HL-60/S4 (cell line): ENCODE results near the gene GMEB1.
"Not testable (repeated sequence)": the region's sequence is repeated elsewhere in the genome, so short reads cannot be mapped to it uniquely, and the experiment has no call there.

Experiments
- in situ Hi-C: fragments of 300-500 bp; cut with MboI; formaldehyde crosslinking; loops from 2 replicates; pipeline ENCODE4 v1.14.3; 2022; ENCODE audit warnings: low sequenced_read_pairs

Gene GMEB1

DNA sequence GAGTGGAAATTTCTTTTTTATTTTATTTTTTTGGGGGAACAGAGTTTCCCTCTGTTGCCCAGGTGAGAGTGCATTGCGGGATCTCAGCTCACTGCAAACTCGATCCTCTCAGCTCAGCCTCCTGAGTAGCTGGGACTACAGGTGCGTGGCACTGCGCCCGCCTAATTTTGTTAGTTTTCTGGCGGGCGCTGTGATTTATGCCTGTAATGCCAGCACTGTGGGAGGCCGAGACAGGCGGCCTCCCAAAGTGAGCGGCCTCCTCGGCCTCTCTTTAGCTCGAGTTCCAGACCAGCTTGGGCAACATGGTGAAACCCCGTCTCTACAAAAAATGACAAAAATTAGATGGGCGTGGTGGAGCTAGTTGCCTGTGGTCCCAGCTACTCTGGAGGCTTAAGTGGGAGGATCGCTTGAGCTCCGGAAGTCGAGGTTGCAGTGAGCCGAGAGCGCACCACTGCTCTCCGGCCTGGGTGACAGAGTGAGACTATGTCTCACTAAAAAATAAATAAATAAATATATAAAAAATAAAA, 2.7 kb downstream of the GMEB1 start:
- in situ Hi-C loops: no loop called here

DNA sequence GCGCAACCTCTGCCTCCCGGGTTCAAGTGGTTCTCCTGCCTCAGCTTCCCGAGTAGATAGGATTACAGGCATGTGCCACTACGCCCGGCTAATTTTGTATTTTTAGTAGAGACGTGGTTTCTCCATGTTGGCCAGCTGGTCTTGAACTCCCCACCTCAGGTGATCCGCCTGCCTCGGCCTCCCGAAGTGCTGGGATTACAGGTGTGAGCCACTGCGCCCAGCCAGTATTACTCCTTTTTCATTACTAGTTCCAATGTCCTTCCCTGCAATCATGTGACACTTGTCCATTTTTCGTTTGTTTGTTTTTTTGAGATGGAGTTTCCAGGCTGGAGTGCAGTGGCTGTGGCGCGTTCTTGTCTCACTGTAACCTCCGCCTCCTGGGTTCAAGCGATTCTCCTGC, 4.4 kb downstream of the GMEB1 start:
- in situ Hi-C loops: not testable (repeated sequence)

DNA sequence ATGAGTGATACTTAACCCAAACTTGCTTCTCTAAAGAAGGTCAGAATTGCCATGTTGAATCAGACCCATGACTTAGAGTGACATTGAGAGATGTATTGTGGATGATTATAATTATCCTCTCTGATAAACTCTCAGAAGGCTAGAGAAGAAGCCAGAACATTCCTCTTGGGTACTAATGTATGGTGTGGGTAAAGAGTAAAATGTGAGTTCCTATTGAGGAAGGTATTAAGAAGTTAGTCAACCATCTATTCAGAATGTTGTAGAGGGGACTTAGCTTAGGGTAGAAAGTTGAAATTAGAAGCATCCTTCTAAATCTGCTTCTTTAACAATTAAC, 7.3 kb downstream of the GMEB1 start:
- in situ Hi-C loops: no loop called here

DNA sequence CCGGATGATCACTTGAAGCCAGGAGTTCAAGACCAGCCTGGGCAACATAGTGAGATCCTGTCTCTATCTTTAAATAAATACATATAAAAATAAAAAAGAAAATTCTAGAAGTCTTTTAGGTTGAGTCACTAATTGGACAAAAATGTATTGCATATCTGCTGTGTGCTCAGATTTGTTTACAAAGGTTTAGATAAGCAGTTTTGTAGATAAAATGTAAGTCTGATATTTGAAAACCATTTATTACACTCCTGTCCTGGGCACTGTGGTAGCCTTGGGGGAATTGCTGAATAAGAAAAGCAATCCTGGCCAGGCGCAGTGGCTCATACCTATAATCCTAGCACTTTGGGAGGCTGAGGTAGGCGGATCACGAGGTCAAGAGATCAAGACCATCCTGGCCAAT, 11.6 kb downstream of the GMEB1 start:
- in situ Hi-C loops: no loop called here

DNA sequence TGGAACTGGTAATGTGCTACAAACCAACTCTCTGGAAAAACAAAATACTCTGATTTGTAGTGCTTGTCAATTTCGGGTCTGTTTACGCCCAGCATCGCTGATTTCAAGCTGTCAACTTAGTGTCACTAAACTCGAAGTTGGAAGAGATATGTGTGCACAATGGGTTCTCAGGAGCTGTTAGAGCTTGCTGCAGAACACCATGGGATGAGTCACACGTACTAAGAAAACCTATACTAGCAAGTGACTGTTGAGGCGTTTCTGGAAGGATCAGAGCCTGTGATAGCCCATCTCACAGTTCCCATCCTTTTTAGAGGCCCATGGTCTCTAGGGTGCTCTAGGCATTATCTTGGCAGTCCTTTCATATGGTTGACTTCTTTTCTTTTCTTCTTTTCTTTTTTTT, 14.3 kb downstream of the GMEB1 start:
- in situ Hi-C loops: no loop called here

DNA sequence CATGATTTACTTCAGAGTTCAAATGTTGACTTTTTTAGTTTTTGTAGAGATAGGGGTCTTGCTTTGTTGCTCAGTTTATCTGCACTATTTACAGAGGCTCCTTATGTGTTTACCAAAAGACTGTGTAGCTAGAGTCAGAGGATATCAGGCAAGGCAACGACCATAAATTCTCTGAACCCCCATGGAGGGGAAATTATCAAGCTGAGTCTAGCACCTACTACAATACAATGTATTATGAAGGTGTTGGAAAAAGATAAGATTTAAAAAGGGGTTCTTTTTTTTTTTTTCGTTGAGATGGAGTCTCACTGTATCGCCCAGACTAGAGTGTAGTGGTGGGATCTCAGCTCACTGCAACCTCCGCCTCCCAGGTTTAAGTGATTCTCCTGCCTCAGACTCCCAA, 16.4 kb downstream of the GMEB1 start:
- in situ Hi-C loops: no loop called here

DNA sequence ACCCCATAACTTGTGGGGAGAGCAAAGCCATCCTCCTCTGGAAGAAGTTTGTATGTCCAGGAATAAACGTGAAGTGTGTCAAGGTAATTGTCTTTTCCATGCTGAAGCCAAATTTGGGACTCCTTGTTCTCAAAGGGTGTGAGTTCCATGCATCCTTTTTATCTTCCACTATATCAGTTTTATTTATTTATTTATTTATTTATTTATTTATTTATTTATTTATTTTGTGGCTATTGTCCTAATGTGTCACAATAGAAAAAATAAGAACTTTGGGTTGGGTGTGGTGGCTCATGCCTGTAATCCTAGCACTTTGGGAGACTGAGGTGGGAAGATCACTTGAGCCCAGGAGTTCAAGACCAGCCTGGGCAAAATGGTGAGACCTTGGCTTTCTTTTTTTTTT, 23.0 kb downstream of the GMEB1 start:
- in situ Hi-C loops: not testable (repeated sequence)

DNA sequence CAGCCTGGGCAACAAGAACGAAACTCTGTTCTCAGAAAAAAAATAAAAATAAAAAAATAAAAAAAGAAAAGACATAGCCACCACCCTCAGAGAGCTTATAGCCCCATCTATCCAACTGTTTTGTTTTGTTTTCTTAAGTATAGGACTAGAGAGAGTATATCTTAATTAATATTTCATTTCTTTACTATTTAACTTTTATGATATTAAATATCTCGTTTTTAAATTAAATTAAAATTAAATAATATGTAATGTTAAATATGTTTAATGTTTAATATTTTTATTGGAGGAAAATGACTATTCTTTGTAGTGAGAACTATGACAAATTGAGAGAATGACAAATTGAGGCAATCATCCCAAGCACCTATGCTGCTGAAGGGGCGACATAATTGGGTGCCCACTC, 35.0 kb downstream of the GMEB1 start:
- in situ Hi-C loops: no loop called here

DNA sequence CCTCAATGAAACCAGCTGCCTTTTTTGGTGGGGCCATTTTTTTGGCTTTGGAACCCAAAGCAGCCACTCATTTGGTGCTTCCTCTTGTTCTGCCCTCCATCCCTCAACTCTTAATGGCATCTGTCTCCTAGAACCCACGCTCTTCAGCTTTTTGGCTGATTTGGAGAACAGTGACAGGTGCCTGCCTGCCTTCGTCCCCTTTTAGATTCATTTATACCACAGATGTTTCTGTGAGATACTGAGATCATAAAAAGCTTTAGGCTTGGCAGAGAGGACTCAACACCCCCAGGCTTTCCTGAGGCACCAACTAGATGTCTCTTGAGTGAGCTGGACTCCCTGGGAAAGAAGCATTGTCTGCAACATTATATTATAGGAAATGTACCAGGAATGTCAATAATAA, 47.8 kb downstream of the GMEB1 start:
- in situ Hi-C loops: no loop called here

DNA sequence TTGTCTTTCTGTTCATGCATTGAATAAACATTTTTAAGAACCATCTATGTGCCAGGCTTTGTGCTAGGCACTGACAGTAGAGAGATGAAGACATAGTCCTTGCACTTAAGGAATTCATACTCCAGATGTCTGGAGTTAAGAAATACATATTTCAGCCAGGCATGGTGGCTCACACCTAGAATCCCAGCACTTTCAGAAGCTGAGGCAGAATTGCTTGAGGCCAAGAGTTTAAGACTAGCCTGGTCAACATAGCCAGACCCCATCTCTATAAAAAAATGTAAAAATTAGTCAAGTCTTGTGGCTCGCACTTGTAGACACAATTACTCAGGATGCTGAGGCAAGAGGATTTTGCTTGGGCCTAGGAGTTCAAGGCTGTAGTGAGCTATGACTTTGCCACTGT, 49.6 kb downstream of the GMEB1 start:
- in situ Hi-C loops: no loop called here

DNA sequence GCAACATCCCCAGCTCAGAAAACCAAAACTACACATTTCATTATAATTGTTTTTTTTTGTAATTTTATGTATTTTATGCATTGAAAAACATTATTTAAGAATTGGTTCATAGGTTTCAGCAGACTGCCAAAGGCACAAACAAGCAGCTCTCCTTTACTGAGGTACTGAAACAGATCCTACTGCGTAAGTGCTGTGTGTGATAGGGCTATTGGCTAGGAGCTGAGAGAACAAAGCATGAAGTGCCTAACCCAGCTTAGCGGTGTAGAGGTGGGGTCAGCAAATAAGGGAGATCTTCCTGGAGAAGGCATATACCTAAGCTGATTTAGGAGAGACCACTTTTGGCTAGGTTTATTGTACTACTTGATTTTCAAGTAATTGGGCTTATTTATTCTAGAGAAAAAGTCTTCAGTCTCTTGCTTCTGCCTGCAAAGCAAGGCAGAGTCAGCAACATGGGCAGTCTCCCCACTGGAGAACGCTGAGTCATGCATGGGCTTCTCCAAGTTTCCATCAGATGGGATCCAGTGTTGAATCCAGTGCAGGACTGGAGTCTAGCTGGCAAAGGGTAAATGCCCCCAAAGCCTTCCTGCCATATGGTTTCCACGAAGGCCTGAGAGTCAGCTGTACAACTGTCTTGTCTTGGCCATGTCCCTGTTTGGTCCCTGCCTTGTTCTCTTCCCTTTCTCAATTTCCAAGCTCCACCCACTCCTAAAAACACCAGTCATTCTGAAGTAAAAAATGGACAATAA, 50.2 kb downstream of the GMEB1 start:
- in situ Hi-C loops: no loop called here

DNA sequence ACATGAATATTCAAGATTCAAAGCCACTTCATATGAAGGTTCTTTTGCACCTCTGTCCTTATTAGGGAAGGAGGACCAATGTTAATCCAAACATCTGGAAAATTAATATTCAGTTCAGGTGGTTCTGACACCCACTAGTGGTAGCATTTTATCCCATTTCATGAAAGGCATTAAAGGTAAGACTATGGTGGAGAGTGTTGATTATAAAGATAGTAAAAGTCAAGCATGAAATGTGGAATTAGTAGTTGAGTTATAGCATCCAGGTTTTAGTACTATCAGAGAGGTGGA, 50.7 kb downstream of the GMEB1 start:
- in situ Hi-C loops: no loop called here

DNA sequence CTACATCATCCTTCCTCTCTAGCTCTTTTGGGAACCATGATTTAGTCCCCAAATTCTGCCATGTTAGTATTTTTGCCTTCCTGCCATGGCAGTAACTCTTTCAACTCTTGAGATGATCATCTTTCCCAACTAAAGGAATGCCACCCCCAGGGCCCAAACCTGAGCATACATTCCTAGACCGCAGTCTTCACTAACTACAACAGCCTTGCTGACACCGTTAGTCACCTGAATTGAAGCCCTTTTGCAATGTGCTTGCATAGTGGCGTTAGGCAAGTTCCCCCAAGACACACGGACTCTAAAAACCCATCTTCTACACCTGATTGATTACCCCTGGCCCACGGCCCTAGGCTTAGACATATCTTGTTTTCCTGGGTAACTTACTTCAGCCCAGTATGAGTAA, 51.8 kb downstream of the GMEB1 start:
- in situ Hi-C loops: no loop called here

DNA sequence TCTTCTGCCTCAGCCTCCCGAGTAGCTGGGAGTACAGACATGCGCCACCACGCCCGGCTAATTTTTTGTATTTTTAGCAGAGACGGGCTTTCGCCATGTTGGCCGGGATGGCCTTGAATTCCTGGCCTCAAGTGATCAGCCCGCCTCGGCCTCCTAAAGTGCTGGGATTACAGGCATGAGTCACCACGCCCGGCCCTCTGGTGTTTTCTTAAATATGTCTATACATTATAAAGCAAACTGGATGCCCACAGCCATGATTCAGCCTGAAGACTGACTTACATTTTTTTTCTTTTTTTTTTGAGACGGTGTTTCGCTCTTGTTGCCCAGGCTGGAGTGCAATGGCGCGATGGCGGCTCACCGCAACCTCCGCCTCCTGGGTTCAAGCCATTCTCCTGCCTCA, 53.3 kb downstream of the GMEB1 start:
- in situ Hi-C loops: not testable (repeated sequence)

DNA sequence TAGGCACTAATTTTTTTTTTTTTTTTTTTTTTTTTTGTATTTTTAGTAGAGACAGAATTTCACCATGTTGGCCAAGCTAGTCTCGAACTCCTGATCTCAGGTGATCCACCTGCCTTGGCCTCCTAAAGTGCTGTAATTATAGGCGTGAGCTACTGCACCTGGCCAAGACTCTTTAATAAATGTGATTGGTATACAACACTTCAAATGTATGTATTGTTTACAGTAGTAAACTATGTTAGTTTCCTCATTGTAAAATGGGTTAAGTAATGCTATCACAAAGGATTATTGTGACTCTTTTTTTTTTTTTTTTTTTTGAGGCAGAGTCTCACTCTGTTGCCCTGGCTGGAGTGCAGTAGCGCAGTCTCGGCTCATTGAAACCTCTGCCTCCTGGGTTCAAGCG, 56.8 kb downstream of the GMEB1 start:
- in situ Hi-C loops: not testable (repeated sequence)

DNA sequence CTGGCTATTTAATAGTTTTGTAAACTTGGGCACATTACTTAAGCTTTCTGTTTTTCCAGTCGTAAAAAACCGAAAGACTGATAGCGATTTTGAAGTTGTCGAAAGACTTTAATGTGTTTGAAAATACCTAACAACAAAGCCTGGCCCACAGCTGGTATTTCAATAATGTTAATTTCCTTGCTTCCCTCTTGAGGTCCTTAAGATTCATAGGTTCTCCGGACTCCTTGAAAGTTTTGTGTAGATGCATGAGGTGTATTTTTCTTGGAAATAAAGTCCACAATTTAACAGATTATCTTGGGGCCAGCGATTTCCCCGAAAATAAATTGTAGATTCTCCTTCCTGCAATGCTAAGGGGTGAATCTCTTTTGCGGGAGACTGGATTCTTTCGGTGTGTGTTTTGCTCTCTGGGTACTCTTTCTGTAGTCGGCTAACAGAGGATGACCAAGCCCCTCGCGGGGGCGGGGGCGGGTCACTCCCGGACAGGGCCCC, 67.4 kb downstream of the GMEB1 start:
- in situ Hi-C loops: no loop called here

DNA sequence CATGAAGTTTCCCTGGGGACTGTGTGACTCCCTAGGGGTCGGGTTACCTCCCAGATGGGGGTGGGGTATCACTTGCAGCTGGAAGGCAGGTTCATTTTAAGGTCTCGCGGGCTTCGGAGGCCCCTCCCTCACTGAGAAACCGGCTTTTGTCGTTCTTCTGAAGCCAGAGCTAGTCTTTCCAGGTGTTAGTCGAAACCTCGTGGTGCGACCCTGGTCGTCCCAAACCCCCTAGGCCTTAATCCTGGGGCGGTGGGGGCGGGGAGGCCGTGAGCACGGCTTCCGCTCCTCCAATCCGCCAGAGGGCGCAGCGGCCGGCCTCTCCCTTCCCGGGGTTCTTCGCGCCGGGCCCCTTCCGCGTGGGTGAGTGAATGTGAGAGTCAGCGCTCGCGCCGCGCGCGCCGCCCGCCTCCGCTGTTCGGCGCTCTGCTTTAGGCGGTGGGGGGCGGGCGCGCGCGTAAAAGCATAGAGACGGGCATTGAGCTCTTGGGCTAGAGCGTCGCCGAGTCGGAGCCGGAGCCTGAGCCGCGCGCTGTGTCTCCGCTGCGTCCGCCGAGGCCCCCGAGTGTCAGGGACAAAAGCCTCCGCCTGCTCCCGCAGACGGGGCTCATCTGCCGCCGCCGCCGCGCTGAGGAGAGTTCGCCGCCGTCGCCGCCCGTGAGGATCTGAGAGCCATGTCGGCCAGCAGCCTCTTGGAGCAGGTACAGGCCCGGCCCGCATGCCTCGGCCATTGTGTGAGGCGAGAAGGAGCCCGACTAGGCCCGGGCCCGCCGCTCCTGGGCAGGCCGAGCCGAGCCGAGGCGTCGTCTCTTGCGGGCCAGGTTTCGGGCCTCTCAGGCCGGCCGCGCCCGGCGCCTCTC, 68.1 kb downstream of the GMEB1 start, which contains the start of gene YTHDF2:
Gene YTHDF2, plus strand, starts transcription at position 491 of the 857 bp plus-strand sequence. Its CDS starts 181 bp downstream, at position 672.
- in situ Hi-C loops: no loop called here

DNA sequence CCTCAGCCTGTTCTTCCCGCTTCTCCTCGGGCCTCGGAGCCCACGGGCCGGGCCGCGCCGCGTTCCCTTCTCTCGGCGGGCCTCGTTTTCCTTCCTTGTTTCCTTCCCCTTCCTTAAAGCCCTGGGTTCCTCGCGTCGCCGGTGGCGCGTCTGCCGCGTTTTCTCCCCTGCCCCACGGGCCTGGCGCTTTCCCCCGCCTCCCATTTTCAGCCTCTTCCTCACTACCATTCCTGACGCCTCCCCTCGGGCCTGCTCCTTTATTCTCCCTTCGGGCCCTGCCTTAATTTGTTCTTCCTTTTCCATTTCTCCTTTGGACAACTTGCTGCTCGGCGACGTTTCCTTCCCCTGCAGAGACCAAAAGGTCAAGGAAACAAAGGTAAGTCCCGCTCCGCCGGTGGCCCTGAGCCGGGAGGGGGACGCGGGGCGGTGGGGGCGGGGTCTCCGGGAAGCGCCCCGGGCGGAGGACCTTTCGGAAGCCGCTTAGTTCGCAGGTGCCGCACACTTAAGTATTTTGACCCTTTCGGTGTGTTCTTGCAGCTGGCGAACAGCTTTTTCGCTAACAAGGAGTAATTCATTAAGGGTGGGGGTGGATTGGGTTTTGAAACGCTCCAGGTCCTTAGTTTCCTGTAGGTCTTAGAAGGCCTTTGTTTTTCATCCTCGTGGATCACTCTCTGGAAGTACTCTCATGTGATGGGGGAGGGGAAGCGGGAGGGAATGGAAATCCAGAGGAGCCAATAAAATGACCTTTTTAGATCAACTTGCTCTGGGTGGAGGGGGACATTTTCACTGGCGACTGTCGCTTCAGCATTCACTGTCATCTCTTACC, 68.9 kb downstream of the GMEB1 start:
- in situ Hi-C loops: no loop called here

DNA sequence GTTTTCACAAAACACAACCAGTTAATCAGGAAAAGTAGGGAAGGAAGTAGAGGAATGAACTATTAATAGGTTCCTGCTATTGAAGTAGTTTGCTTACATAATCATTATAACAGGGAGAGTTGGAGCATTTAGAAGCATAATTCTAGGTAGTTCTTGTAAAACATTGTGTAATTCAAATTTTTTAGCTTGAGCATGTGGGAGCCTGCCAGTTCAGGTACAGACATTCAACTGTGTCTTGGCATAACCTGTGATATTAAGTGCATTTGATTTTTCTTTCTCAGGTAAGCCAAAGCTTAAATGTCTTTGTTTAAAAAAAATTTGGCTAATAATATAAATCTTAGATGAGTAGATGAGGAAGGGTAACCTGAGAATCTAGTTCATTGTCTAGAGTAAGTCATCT, 71.5 kb downstream of the GMEB1 start:
- in situ Hi-C loops: no loop called here

DNA sequence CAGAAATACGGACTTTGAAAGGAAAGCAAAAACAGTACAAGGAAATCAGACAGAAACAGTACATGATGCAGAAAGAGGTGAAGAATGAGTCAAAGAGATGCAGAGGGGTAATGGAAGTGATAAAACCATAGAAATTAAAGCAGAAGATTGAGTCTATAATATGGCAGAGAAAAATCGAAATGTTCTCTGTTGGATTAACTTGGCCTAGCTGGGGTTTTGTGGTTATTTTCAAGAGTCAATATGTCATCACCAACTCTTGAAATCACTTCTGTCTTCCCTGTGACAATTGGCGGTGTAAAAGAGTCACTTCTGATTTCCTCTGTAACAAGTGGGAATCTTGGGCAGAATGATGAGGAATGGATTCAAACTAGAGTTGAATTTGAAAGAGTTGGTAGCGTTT, 75.6 kb downstream of the GMEB1 start:
- in situ Hi-C loops: no loop called here

DNA sequence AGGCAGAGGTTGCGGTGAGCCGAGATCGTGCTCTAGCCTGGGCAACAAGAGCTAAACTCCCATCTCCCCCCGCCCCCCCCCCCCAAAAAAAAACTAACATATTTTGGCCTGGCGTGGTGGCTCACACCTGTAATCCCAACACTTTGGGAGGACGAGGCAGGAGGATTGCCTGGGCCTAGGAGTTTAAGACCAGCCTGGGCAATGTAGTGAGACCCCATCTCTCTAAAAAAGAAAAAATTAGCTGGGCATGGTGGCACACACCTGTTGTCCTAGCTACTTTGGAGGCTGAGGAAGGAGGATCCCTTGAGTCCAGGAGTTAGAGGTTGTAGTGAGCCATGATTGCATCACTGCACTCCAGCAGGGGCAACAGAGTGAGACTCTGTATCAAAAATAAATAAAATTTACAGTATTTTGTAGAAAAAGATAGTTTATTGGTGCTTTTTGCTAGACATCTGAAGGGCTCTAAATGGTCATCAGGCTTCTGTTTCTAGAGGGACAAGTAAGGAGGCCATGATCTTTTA, 77.1 kb downstream of the GMEB1 start:
- in situ Hi-C loops: no loop called here
